Body of pancreas (tissue), 4 donors: ENCODE results near the gene FABP1. TPM values are rescaled to one million over a fixed set of nuclear protein-coding genes. Genes with fewer than 3 reads are reported as not detected.

Experiments used
- ATAC-seq: fragments of 150-250 bp; one replicate; pipeline ENCODE4 v1.9.1; 2016
- DNase-seq, 4 donors: peaks; one replicate each; pipeline ENCODE4 v3.0.0-alpha.2; 2019
- H3K27ac ChIP-seq, 4 donors: fragments of 200-600 bp; sonication (generic); 1 replicate in 3 of 4; 2 replicates in 1 of 4; pipeline versions ENCODE4 v1.5.1 to v1.6.1; 2016 to 2019; ENCODE audit warnings: mild to moderate bottlenecking in 1 of 4, mixed read lengths in 1 of 4, moderate library complexity in 1 of 4
- H3K27me3 ChIP-seq, 2 donors: fragments of 200-600 bp; sonication (generic); one replicate each; pipeline ENCODE4 v1.6.0; 2016; ENCODE audit warnings: mild to moderate bottlenecking in 1 of 2
- H3K36me3 ChIP-seq, 2 donors: fragments of 200-600 bp; sonication (generic); replicated peaks in 1 of 2; 2 replicates each; pipeline ENCODE4 v1.5.1; 2016; ENCODE audit warnings: low read depth in 2 of 2; ENCODE audit not compliant: insufficient read depth in 1 of 2
- H3K4me1 ChIP-seq: fragments of 200-600 bp; sonication (generic); one replicate; pipeline ENCODE4 v1.6.0; 2016
- H3K4me3 ChIP-seq, 2 donors: fragments of 200-600 bp; sonication (generic); 1 replicate in 1 of 2; 2 replicates in 1 of 2; pipeline ENCODE4 v1.5.1; 2016 to 2019
- H3K9me3 ChIP-seq, 3 donors: fragments of 200-600 bp; sonication (generic); 1 replicate in 2 of 3; 2 replicates in 1 of 3; pipeline ENCODE4 v1.5.1; 2016
- CTCF ChIP-seq, 7 experiments: fragments of 450-650 bp in 4 of 7; fragments of 200-600 bp in 3 of 7; sonication (generic) in 3 of 7; IDR thresholded peaks; one replicate each; pipeline ENCODE4 v1.5.1; 2016 to 2019; ENCODE audit warnings: antibody characterized with exemption in 7 of 7
- POLR2A ChIP-seq, 3 donors: fragments of 450-650 bp; IDR thresholded peaks; one replicate each; pipeline ENCODE4 v1.6.1; 2016; ENCODE audit warnings: antibody characterized with exemption in 3 of 3, mild to moderate bottlenecking in 2 of 3
- WGBS, 2 donors: methylation state at CpG; one replicate each; pipeline ENCODE4 v1.1.5; 2017; 5-methylcytosine and 5-hydroxymethylcytosine counted together
- intact Hi-C: fragments of 100-400 bp; cut with DNase I; formaldehyde crosslinking; loops from one replicate; pipeline ENCODE4 v1.15.1; 2023
- total RNA-seq, 2 donors: library from RNA; depleted of rRNA; stranded (reverse); fragments of >200 nt; gene quantifications; one replicate each; pipeline ENCODE4 v1.1.0, GENCODE V29; 2016

The FABP1 gene
- total RNA-seq, 2 donors from 2014 or later: not detected

GRCh38 chr2:88116669-88117432, 11.0 kb downstream of the FABP1 start:
- WGBS, 2 donors: 84% methylated on average over 18 of the region's 18 CpGs
- DNase-seq: no peak
- Histone ChIP-seq H3K4me3 (no peak overlapping the region), H3K27me3 (no peaks in the 10 kb centered on the region), H3K36me3 (no peaks in the 10 kb centered on the region), H3K27ac (no peak overlapping the region), H3K4me1 (no peaks in the 10 kb centered on the region), H3K9me3 (no peaks in the 10 kb centered on the region)
- ATAC-seq: no peak
- intact Hi-C loops: no loop called here
- TF ChIP-seq CTCF (IDR thresholded peaks at IDR 0.05): no peak
- TF ChIP-seq POLR2A (IDR thresholded peaks at IDR 0.05): no peak

- Histone ChIP-seq H3K4me1 (no peaks in the 10 kb centered on the region), H3K27me3 (no peaks in the 10 kb centered on the region), H3K9me3 (no peaks in the 10 kb centered on the region), H3K4me3 (no peak overlapping the region), H3K36me3 (no peaks in the 10 kb centered on the region), H3K27ac (no peak overlapping the region)
- TF ChIP-seq CTCF (IDR thresholded peaks at IDR 0.05): no peak
- no peak for TF ChIP-seq POLR2A (IDR thresholded peaks at IDR 0.05)
- intact Hi-C loops: no loop called here
- DNase-seq (no peak), ATAC-seq (no peak)
- 79% methylated on average over 10 of the region's 10 CpGs for WGBS, 2 donors
Observed at GRCh38 chr2:88115825-88116518, 11.9 kb downstream of the FABP1 start.

GRCh38 chr2:88114889-88115288, 13.0 kb downstream of the FABP1 start:
- ATAC-seq: no peak
- TF ChIP-seq CTCF (IDR thresholded peaks at IDR 0.05) (no peak), POLR2A (IDR thresholded peaks at IDR 0.05) (no peak)
- no peak overlapping the region for H3K27ac ChIP-seq
- no peak overlapping the region for H3K4me3 ChIP-seq
- DNase-seq: no peak
- no peaks in the 10 kb centered on the region for H3K4me1 ChIP-seq
- intact Hi-C loops: no loop called here
- 73 to 80% methylated on average over 5 of the region's 5 CpGs for whole genome bisulfite sequencing, 2 donors
- H3K36me3 ChIP-seq: no peaks in the 10 kb centered on the region
- H3K9me3 ChIP-seq: no peaks in the 10 kb centered on the region
- no peaks in the 10 kb centered on the region for H3K27me3 ChIP-seq

GRCh38 chr2:88113069-88113468, 14.8 kb downstream of the FABP1 start:
- TF ChIP-seq CTCF (IDR thresholded peaks at IDR 0.05): no peak
- no peak for TF ChIP-seq POLR2A (IDR thresholded peaks at IDR 0.05)
- H3K4me3 ChIP-seq: no peak overlapping the region
- H3K9me3 ChIP-seq: no peaks in the 10 kb centered on the region
- H3K27me3 ChIP-seq: no peaks in the 10 kb centered on the region
- DNase-seq (no peak), ATAC-seq (no peak)
- intact Hi-C loops: no loop called here
- H3K27ac ChIP-seq: no peak overlapping the region
- H3K4me1 ChIP-seq: no peaks in the 10 kb centered on the region
- H3K36me3 ChIP-seq: no peaks in the 10 kb centered on the region
- 51 to 66% methylated on average over 2 of the region's 2 CpGs for WGBS, 2 donors
